Neural progenitor cell (in vitro differentiated cells): Measurements from ENCODE around the gene BCAP31.

Source experiments
- CTCF ChIP-seq: fragments of 200-600 bp; sonication (generic); IDR thresholded peaks from 2 replicates; pipeline ENCODE4 v1.5.1; 2017; ENCODE audit warnings: antibody characterized with exemption, mild to moderate bottlenecking
- EZH2 ChIP-seq: fragments of 200-600 bp; sonication (generic); IDR thresholded peaks from 2 replicates; pipeline ENCODE4 v1.6.1; 2017; ENCODE audit warnings: antibody characterized with exemption, mild to moderate bottlenecking, moderate library complexity
- EZH2phosphoT487 ChIP-seq: fragments of 200-600 bp; sonication (generic); IDR thresholded peaks from 2 replicates; pipeline ENCODE4 v1.6.1; 2017; ENCODE audit warnings: antibody characterized with exemption

GRCh38 chrX:153728951-153729631 is 4.9 kb upstream of the BCAP31 start:
- TF ChIP-seq CTCF (no peak), EZH2 (no peak), EZH2phosphoT487 (no peak)
